ENCODE results near the gene SPATA6L. TPM values are rescaled to one million over a fixed set of nuclear protein-coding genes. Genes with fewer than 3 reads are reported as not detected.
A peak's percentile ranks its signal among the peaks of the same experiment; 100 is the strongest.

Gene SPATA6L
- total RNA-seq, 1 experiment from 2014 or later: 7.1 TPM

GRCh38 chr9:4630836-4631235 is 35.4 kb downstream of the SPATA6L start:
- H3K4me2 ChIP-seq: no peak overlapping the region
- no peaks in the 10 kb centered on the region for H3K36me3 ChIP-seq (ENCODE audit: low read depth)
- H3K79me2 ChIP-seq (ENCODE audit: low read depth): no peaks in the 10 kb centered on the region
- ChIA-PET CTCF (no interaction called here), POLR2A (ENCODE audit: unreplicated experiment) (no interaction called here)
- no peaks in the 10 kb centered on the region for H3K9me2 ChIP-seq (ENCODE audit: insufficient read depth)
- no peaks in the 10 kb centered on the region for H3F3A ChIP-seq (ENCODE audit: insufficient read depth, low read depth)
- H3K4me3 ChIP-seq: no peak overlapping the region
- no peak overlapping the region for H3K27ac ChIP-seq
- no TSS peak for BruUV-seq (replicated peaks)
- no peaks in the 10 kb centered on the region for H3K4me1 ChIP-seq (replicated peaks; ENCODE audit: insufficient read depth)
- H3K27me3 ChIP-seq (ENCODE audit: insufficient read depth, low read depth): no peaks in the 10 kb centered on the region
- DNase-seq: no peak
- no peaks in the 10 kb centered on the region for H3K9me3 ChIP-seq (ENCODE audit: insufficient read depth, low read depth)
- intact Hi-C loops (cut with micrococcal nuclease; ENCODE audit: unreplicated experiment): no loop called here
- H2AFZ ChIP-seq: no peak overlapping the region
- TF ChIP-seq CTCF (conservative IDR thresholded peaks at IDR 0.05) (no peak), EZH2 (IDR thresholded peaks at IDR 0.05; ENCODE audit: low read depth) (no peak)
- H4K20me1 ChIP-seq (ENCODE audit: insufficient read depth): no peaks in the 10 kb centered on the region

GRCh38 chr9:4622016-4622415 is 44.3 kb downstream of the SPATA6L start:
- Histone ChIP-seq H2AFZ (no peak overlapping the region), H3K79me2 (ENCODE audit: low read depth) (no peaks in the 10 kb centered on the region), H4K20me1 (ENCODE audit: insufficient read depth) (no peaks in the 10 kb centered on the region), H3K4me1 (replicated peaks; ENCODE audit: insufficient read depth) (peaks cover 19% of the 10 kb centered on the region), H3K36me3 (ENCODE audit: low read depth) (no peaks in the 10 kb centered on the region), H3K9me2 (ENCODE audit: insufficient read depth) (no peaks in the 10 kb centered on the region), H3K4me3 (no peak overlapping the region), H3K4me2 (no peak overlapping the region), H3K27ac (no peak overlapping the region), H3K9me3 (ENCODE audit: insufficient read depth, low read depth) (no peaks in the 10 kb centered on the region), H3F3A (ENCODE audit: insufficient read depth, low read depth) (peaks cover 6% of the 10 kb centered on the region), H3K27me3 (ENCODE audit: insufficient read depth, low read depth) (no peaks in the 10 kb centered on the region)
- no TSS peak for BruUV-seq (replicated peaks)
- intact Hi-C loops (cut with micrococcal nuclease; ENCODE audit: unreplicated experiment): no loop called here
- CTCF ChIA-PET: no interaction called here
- TF ChIP-seq CTCF (conservative IDR thresholded peaks at IDR 0.05) (no peak), EZH2 (IDR thresholded peaks at IDR 0.05; ENCODE audit: low read depth) (no peak)
- DNase-seq: no peak
- POLR2A ChIA-PET (ENCODE audit: unreplicated experiment): no interaction called here

GRCh38 chr9:4620881-4621555 is 45.3 kb downstream of the SPATA6L start:
- H3K9me3 ChIP-seq (ENCODE audit: insufficient read depth, low read depth): no peaks in the 10 kb centered on the region
- no peaks in the 10 kb centered on the region for H3K36me3 ChIP-seq (ENCODE audit: low read depth)
- ChIA-PET POLR2A (ENCODE audit: unreplicated experiment) (no interaction called here), CTCF (no interaction called here)
- BruUV-seq (replicated peaks): no TSS peak
- peak overlapping the region; percentile 29 for H3K4me2 ChIP-seq
- TF ChIP-seq CTCF (conservative IDR thresholded peaks at IDR 0.05): no peak
- H2AFZ ChIP-seq: no peak overlapping the region
- peaks cover 19% of the 10 kb centered on the region for H3K4me1 ChIP-seq (replicated peaks; ENCODE audit: insufficient read depth)
- H3K4me3 ChIP-seq: no peak overlapping the region
- H3F3A ChIP-seq (ENCODE audit: insufficient read depth, low read depth): peaks cover 6% of the 10 kb centered on the region
- H3K9me2 ChIP-seq (ENCODE audit: insufficient read depth): no peaks in the 10 kb centered on the region
- no peaks in the 10 kb centered on the region for H3K79me2 ChIP-seq (ENCODE audit: low read depth)
- H4K20me1 ChIP-seq (ENCODE audit: insufficient read depth): no peaks in the 10 kb centered on the region
- DNase-seq: no peak
- no peak overlapping the region for H3K27ac ChIP-seq
- intact Hi-C loops (cut with micrococcal nuclease; ENCODE audit: unreplicated experiment): no loop called here
- no peaks in the 10 kb centered on the region for H3K27me3 ChIP-seq (ENCODE audit: insufficient read depth, low read depth)
